HG03571 (cell line): ENCODE data around the gene KLK1.

Source experiments
- ATAC-seq: cut with Tn5 transposase; IDR thresholded peaks from one replicate; pipeline ENCODE4 v1.9.1; 2021; ENCODE audit not compliant: unreplicated experiment

Gene KLK1

DNA sequence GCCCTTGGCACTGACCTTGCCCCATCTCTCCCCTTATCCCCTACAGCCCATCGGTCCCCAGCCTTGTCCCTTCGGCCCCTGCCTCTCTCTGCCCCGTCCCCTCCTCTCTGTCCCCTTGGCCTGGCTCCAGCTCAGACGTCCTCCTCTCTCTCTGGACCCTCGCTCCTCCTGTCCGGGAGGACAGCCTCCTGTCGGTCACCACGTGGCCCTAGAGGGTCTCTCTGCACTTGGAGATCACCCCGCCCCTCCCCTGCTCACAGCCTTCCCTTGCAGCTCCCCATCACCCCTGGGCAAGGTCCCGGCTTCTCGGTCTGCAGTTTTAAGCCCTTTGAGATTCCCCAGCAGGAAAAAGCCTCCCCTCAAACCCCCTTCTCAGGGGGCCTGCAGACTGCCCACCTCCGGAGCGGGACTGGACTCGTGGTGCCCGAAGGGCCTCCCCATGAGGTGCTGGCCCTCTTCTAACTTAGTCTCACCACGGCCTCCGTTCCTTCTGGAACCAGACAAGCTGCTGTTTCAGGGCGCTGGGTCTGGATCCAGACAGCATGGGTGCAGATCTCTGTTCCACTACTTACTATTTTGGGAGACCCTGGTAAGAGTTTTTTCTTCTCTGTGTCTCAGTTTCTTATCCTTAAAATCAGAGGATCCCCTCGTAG, 13.1 kb upstream of the KLK1 start:
- ATAC-seq, result no peak

DNA sequence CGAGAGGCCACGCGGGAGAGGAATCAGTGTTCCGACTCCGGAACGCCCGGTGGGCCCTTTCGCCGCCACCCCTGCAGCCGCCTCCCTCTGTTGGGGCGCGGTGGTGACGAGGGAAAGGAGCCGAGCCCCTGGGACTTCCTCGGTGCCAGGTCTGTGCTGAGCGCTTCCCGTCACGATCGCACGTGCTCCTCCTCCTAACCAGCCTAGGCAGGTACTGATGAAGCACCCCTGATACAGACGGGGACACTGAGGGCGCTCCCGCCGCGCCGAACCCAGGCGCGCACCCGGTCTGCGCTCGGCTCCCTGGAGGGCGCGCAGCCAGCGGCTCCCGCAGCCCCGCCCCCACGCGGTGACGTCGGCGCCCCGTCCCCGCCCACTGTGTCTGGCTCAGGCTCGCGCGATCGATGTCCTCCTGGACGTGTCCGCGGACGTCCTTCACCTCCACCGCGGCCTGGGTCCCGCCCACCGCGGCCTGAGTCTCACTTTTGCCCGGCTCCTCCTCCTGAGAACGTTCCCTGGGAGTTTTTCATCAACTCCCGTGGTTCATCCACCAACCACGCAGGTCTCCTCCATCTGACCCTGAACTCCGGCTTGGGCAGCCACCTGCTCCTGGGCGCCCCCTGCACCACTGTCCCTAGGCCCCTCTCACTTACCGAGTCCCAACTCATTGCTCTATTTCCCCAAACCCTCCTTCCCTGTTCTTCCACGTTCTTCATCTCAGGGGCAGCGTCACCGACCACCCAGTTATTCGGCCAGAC, 12.4 kb upstream of the KLK1 start:
- ATAC-seq, result peak; percentile 68

DNA sequence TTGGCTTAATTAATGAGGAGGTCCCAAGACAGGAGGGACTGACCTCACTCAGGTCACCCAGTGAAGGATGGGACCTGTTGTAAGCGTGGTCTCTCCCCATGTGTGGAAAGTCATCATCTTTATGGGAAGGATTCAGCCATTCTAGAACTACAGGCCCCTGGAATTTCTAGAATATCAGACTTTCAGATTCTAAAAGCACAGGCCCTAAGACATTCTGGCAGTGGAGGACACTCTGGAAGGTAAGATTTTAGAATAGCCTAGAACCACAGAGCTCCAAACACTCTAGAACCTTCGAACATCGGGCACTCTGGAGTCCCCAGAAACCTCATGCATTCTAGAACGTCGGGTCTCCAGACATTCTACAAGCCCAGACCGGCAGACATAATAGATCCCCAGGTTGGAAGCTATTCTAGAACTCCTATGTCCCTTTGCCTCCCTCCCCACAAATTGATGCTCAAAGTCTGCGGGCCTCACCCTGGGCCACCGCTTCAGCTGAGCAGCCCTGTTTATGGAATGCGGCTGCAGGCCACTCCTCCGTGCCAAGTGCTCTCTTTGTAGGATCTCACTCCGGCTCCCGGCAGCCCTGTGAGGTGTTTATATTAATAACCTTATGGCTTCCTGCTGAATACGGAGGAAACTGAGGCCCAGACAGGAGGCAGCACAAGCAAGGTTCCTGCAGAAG, 11.7 kb upstream of the KLK1 start:
- ATAC-seq, result no peak

DNA sequence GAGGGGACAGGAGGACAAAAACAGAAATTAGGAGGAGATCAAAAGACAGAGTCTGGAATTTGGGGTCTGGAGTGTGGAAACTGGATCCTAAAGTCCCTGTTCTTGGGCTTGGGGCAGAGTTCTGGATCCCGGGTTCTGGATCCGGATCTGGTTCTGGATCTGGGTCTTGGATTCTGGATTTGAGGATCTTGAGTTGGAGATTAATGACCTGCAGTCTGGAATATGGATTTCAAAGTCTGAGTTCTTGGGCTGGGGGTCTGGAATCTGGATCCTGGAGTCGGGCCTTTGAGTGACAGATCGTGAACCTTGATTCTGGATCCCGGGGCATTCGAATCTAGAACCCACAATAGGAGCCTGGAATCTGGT, 10.2 kb upstream of the KLK1 start:
- no peak for ATAC-seq

GRCh38 chr19:50833117-50833801, 9.7 kb upstream of the KLK1 start, which contains the start of gene KLK15:
KLK15 (minus strand) TSS chr19:50833574; CDS start chr19:50831492, 2,082 bp downstream.
- no peak for ATAC-seq

- no peak for ATAC-seq
These were observed 9.1 kb upstream of the KLK1 start for GRCh38 chr19:50832666-50833065.

DNA sequence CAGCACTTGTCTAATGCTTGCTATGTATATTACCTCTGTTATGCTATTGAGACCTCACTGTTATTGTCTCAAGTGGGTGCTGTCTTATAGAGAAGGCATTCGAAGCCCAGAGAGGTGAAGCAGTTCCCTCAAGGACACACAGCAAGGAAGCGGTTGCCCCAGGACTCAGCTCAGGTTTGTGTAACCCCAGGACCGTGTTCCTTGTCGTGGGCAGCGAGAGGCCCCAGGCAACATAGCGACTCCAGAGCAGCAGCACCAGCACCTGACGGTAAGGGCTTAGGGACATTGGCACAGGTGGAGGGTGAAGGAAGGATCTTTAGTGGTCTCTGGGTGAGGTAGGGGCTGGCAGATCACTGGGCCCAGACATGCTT, 7.4 kb upstream of the KLK1 start:
- ATAC-seq, result no peak

DNA sequence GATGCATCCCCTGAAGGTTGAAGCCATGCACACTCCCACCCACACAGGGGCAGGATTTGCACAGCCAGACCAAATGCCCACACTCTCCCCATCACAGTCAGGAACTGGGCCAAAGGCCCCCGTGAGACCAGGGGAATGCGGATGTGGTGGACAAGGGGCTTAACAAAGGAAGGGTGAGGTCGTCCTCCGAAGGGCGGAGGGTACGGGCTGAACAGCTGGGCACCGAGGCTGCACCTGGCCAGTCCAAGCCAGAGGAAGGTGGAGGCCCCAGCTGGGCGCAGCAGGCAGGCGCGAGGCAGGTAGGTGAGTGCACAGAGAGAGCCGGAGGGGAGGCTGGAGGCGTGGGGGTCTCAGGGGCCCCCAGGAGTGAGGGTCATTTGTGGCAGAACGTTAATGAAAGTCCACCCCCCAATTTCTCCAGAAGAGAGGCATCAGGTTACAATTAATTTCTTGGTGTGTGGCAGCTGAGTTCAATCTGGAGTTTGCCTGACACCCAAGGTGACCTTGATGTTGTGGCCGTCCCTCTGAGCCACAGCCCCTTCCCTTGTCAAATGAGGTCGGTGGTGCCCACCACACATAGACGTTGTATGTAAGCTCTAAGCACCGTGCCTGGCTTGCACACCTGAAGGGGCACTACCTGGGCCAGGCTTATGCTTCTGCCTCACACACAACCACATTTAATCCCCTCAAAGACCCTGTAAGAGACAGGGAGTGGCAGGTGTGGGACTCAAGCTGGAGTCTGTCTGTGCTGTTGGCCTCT, 6.9 kb upstream of the KLK1 start:
- no peak for ATAC-seq

DNA sequence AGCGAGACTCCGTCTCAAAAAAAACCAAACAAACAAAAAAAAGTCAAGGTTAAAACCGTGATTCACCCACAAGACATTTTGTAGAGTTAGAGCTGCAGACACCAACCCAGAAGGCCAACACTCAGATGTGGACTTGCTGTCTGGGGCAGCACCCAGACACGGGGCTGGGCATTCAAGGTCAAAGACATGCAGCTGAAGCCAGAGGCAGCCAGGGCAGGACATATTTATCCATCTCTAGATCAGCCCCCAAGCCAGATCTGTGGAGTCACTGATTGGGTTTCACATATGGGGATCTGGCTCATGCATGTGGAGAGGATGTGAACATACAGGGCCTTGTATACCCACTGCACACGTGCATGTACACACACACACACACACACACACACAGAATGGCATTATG, 6.2 kb upstream of the KLK1 start:
- ATAC-seq, result no peak

- ATAC-seq, result no peak
These were observed 3.9 kb upstream of the KLK1 start for GRCh38 chr19:50827476-50827875.

- no peak for ATAC-seq
These were observed 3.1 kb upstream of the KLK1 start for GRCh38 chr19:50826492-50827240.

GRCh38 chr19:50822661-50823208, 852 bp downstream of the KLK1 start:
- no peak for ATAC-seq

DNA sequence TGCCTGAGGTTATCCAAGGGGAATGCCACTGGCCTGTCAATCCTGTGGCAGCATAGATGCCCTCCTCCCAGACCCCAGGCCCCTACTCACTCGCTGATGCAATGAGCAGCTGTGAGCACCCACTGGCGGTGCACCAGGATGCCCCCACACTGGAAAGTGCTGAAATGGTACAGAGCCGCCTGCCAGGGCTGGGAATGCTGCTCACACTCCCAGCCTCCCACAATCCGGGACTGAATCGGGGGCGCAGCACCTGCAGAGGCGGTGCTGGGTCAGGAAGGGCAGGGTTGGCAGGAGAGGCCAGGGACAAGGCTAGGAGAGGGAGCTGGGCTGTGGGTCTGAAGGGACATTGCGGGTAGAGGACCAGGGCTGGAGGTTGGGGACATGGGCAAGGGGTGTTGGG, 2.0 kb downstream of the KLK1 start:
- no peak for ATAC-seq

DNA sequence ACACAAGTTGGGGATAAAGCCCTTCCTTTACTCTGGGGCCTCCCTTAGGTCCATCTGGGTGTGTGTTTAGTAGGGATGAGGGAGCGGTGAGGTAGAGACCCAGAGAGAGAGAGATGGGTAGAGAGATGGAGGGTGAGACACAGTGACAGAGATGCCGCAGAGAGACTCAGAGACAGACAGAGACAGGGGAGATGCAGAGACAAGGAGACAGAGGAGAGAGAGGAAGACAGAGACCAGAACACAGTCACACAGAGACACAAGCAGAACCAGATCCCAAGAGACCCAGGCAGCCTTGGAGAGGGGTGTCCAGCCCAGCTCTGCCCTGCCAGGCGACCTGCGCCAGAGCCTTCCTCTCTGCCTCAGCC, 2.4 kb downstream of the KLK1 start:
- ATAC-seq, result no peak

- no peak for ATAC-seq
These were observed 2.9 kb downstream of the KLK1 start for GRCh38 chr19:50820549-50821247.

GRCh38 chr19:50820086-50820485, 3.5 kb downstream of the KLK1 start:
- no peak for ATAC-seq

DNA sequence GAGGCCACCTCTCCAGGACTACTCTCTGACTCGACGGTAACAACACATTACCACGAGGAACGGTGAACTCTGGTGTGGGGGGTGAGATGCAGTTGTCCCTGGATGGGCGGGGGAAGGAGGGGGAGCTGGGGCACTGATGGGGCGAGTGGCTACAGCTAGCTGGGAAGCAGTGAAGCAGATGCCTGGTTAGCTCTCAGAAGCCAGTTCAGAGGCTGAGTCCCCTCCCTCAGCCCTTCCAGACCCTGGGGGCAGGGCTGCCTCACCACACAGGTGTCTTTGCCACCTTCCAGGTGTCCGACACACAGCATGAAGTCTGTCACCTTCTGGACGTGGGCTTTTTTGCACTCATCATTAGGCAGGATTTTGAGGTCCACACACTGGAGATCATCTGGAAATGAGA, 4.0 kb downstream of the KLK1 start:
- ATAC-seq, result no peak

- no peak for ATAC-seq
These were observed 4.6 kb downstream of the KLK1 start for GRCh38 chr19:50818859-50819472.
